Measurements from ENCODE around the gene MORF4L2. TPM values are rescaled to one million over a fixed set of nuclear protein-coding genes. Genes with fewer than 3 reads are reported as not detected.

The MORF4L2 gene
- total RNA-seq, 2 experiments from 2014 or later: 201 to 212 TPM

GRCh38 chrX:103678199-103678993 lies 8.1 kb downstream of the MORF4L2 start:
- CTCF ChIA-PET: interaction anchor here (0.6 kb wide), 1 partner anchor 498 kb away, joined by 3 read pairs; no protein-coding TSS in a partner anchor

DNA sequence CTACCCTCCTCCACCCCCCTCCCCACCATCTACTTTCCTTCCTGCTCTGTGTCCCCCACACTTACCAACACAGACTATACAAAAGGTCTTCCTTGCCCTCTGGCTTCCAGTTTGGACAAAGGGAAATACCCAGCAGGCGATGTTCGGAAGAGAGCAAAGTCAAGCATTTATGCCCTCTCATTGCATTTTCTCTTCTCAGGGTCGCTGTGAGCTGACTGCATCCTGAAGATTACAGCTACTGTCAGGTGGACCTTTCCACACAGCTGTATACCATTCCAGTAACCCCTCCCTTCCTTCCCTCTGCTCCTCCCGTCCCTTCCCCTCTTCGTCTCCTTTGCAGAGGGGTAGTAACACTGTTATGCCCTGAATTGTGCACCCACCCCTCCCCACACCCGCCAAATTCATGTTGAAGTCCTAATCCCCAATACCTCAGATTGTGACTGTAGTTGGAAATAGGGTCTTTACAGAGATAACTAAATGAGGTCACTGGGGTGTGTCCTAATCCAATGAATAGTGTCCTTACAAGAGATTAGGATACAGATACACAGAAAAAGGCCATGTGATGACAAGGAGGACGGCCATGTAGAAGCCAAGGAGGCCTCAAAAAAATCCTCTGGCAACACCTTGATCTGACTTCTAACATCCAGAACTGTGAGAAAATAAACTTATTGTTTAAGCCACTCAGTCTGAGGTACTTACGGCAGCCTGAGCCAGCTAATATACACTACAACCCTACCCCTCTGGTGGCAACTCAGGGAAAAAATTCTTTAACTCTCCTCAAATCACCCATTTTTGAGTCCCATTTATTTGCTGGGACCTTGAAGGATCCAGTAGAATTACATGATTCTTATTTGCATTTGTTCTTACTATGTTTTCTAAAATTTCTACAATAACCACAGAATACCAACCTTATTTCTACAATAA lies 11.7 kb downstream of the MORF4L2 start:
- CTCF ChIA-PET: no interaction called here
- peaks cover 43% of the 10 kb centered on the region for H3K36me3 ChIP-seq (ENCODE audit: insufficient read depth, low read length)
- DNase-seq (no peak), ATAC-seq (ENCODE audit: poor library complexity) (no peak)
- H3K4me1 ChIP-seq (ENCODE audit: insufficient read depth, low read length): no peaks in the 10 kb centered on the region
- no peak overlapping the region for H3K4me3 Mint-ChIP-seq
- H3K27ac ChIP-seq (ENCODE audit: low read depth in 1 of 2, low read length in 2 of 2): no peak overlapping the region
- H3K36me3 Mint-ChIP-seq (ENCODE audit: low read depth): peaks cover 44% of the 10 kb centered on the region
- no peaks in the 10 kb centered on the region for H3K27me3 ChIP-seq (ENCODE audit: control insufficient read depth in 1 of 2, insufficient read depth in 2 of 2, low read length in 2 of 2)
- no peak overlapping the region for H3K27ac Mint-ChIP-seq
- peaks cover 5% of the 10 kb centered on the region for H3K4me1 Mint-ChIP-seq (ENCODE audit: low read depth)
- H3K9me3 Mint-ChIP-seq: no peaks in the 10 kb centered on the region
- intact Hi-C loops (cut with DNase I, micrococcal nuclease): loop anchor here in 1 of 2 experiments (10.0 kb wide), 1 partner anchor 1750 kb away; no protein-coding TSS in a partner anchor
- H3K27me3 Mint-ChIP-seq: no peaks in the 10 kb centered on the region
- POLR2A ChIA-PET: no interaction called here
- no peak overlapping the region for H3K4me3 ChIP-seq (ENCODE audit: low read length)
- TF ChIP-seq, protein P1, sequence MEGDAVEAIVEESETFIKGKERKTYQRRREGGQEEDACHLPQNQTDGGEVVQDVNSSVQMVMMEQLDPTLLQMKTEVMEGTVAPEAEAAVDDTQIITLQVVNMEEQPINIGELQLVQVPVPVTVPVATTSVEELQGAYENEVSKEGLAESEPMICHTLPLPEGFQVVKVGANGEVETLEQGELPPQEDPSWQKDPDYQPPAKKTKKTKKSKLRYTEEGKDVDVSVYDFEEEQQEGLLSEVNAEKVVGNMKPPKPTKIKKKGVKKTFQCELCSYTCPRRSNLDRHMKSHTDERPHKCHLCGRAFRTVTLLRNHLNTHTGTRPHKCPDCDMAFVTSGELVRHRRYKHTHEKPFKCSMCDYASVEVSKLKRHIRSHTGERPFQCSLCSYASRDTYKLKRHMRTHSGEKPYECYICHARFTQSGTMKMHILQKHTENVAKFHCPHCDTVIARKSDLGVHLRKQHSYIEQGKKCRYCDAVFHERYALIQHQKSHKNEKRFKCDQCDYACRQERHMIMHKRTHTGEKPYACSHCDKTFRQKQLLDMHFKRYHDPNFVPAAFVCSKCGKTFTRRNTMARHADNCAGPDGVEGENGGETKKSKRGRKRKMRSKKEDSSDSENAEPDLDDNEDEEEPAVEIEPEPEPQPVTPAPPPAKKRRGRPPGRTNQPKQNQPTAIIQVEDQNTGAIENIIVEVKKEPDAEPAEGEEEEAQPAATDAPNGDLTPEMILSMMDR (IDR thresholded peaks at IDR 0.05): no peak
- H3K9me3 ChIP-seq (ENCODE audit: control insufficient read depth in 1 of 2, insufficient read depth in 1 of 2, low read length in 2 of 2): no peaks in the 10 kb centered on the region

More at GRCh38 chrX:103678199-103678993, 8.1 kb downstream of the MORF4L2 start:
- Mint-ChIP-seq H3K4me1 (ENCODE audit: low read depth) (peaks cover 5% of the 10 kb centered on the region), H3K9me3 (no peaks in the 10 kb centered on the region), H3K4me3 (no peak overlapping the region), H3K27me3 (no peaks in the 10 kb centered on the region), H3K36me3 (ENCODE audit: low read depth) (peaks cover 65% of the 10 kb centered on the region), H3K27ac (no peak overlapping the region)
- intact Hi-C loops (cut with DNase I, micrococcal nuclease): loop anchor here in 1 of 2 experiments (10.0 kb wide), 1 partner anchor 1754 kb away; no protein-coding TSS in a partner anchor
- Histone ChIP-seq H3K4me1 (ENCODE audit: insufficient read depth, low read length) (no peaks in the 10 kb centered on the region), H3K27ac (ENCODE audit: low read depth in 1 of 2, low read length in 2 of 2) (no peak overlapping the region), H3K27me3 (ENCODE audit: control insufficient read depth in 1 of 2, insufficient read depth in 2 of 2, low read length in 2 of 2) (no peaks in the 10 kb centered on the region), H3K9me3 (ENCODE audit: control insufficient read depth in 1 of 2, insufficient read depth in 1 of 2, low read length in 2 of 2) (no peaks in the 10 kb centered on the region), H3K36me3 (ENCODE audit: insufficient read depth, low read length) (peaks cover 63% of the 10 kb centered on the region), H3K4me3 (ENCODE audit: low read length) (no peak overlapping the region)
- TF ChIP-seq, protein P1 (IDR thresholded peaks at IDR 0.05): no peak
- POLR2A ChIA-PET: no interaction called here
- ATAC-seq (ENCODE audit: poor library complexity) (no peak), DNase-seq (no peak)

- ATAC-seq (ENCODE audit: poor library complexity): no peak
- ChIA-PET CTCF (no interaction called here), POLR2A (no interaction called here)
- no peak for DNase-seq
- H3K27me3 ChIP-seq (ENCODE audit: control insufficient read depth in 1 of 2, insufficient read depth in 2 of 2, low read length in 2 of 2): no peaks in the 10 kb centered on the region
- no peaks in the 10 kb centered on the region for H3K9me3 ChIP-seq (ENCODE audit: control insufficient read depth in 1 of 2, insufficient read depth in 1 of 2, low read length in 2 of 2)
- Mint-ChIP-seq H3K4me1 (ENCODE audit: low read depth) (no peaks in the 10 kb centered on the region), H3K27ac (no peak overlapping the region), H3K36me3 (ENCODE audit: low read depth) (no peaks in the 10 kb centered on the region), H3K27me3 (no peaks in the 10 kb centered on the region), H3K9me3 (no peaks in the 10 kb centered on the region), H3K4me3 (no peak overlapping the region)
- H3K27ac ChIP-seq (ENCODE audit: low read depth in 1 of 2, low read length in 2 of 2): no peak overlapping the region
- TF ChIP-seq, protein P1 (IDR thresholded peaks at IDR 0.05): no peak
- intact Hi-C loops (cut with DNase I, micrococcal nuclease): loop anchor here in 1 of 2 experiments (10.0 kb wide), 1 partner anchor 1745 kb away; no protein-coding TSS in a partner anchor
- no peaks in the 10 kb centered on the region for H3K4me1 ChIP-seq (ENCODE audit: insufficient read depth, low read length)
- H3K36me3 ChIP-seq (ENCODE audit: insufficient read depth, low read length): peaks cover 1% of the 10 kb centered on the region
- no peak overlapping the region for H3K4me3 ChIP-seq (ENCODE audit: low read length)
Observed at GRCh38 chrX:103669745-103670144, 16.8 kb downstream of the MORF4L2 start.

Data from CD4-positive, alpha-beta T cell (primary cell).